Immature natural killer cell (primary cell): ENCODE results near the gene KCNMA1. TPM values are rescaled to one million over a fixed set of nuclear protein-coding genes. Genes with fewer than 3 reads are reported as not detected.

ENCODE experiments used
- DNase-seq, 3 donors: peaks; one replicate each; pipeline ENCODE4 v3.0.0; 2022; ENCODE audit warnings: mixed read lengths in 1 of 3
- H3K27ac Mint-ChIP-seq, 6 donors: one replicate each; pipeline ENCODE4 v1.8.0; 2020; ENCODE audit warnings: mixed read lengths in 6 of 6, mild to moderate bottlenecking in 5 of 6, inconsistent platforms in 4 of 6, moderate library complexity in 3 of 6
- H3K27me3 Mint-ChIP-seq, 3 donors: one replicate each; pipeline ENCODE4 v1.8.0; 2020 to 2021; ENCODE audit warnings: low read depth in 3 of 3, mild to moderate bottlenecking in 3 of 3, mixed read lengths in 3 of 3, moderate library complexity in 3 of 3, inconsistent platforms in 1 of 3
- H3K36me3 Mint-ChIP-seq, 3 donors: one replicate each; pipeline ENCODE4 v1.8.0; 2020; ENCODE audit warnings: mixed read lengths in 3 of 3, inconsistent platforms in 2 of 3, mild to moderate bottlenecking in 2 of 3
- H3K4me1 Mint-ChIP-seq, 2 donors: one replicate each; pipeline ENCODE4 v1.8.0; 2020; ENCODE audit warnings: inconsistent platforms in 2 of 2, mild to moderate bottlenecking in 2 of 2, mixed read lengths in 2 of 2, moderate library complexity in 1 of 2
- H3K4me3 Mint-ChIP-seq, 5 donors: one replicate each; pipeline ENCODE4 v1.8.0; 2020; ENCODE audit warnings: mild to moderate bottlenecking in 5 of 5, mixed read lengths in 5 of 5, inconsistent platforms in 3 of 5, moderate library complexity in 3 of 5
- H3K9me3 Mint-ChIP-seq, 6 donors: one replicate each; pipeline ENCODE4 v1.8.0; 2020; ENCODE audit warnings: mild to moderate bottlenecking in 6 of 6, mixed read lengths in 6 of 6, inconsistent platforms in 4 of 6, moderate library complexity in 3 of 6
- polyA plus RNA-seq, 3 donors: library from polyadenylated mRNA; unstranded; fragments of 300-500 nt; fragmentation: Illumina TruSeq; gene quantifications; one replicate each; pipeline ENCODE4 v1.2.3, GENCODE V29; 2021

The KCNMA1 gene
- polyA plus RNA-seq, 3 donors from 2014 or later: not detected

- no peak for DNase-seq
- Mint-ChIP-seq H3K9me3 (no peaks in the 10 kb centered on the region), H3K36me3 (no peaks in the 10 kb centered on the region), H3K4me1 (no peaks in the 10 kb centered on the region), H3K27ac (no peak overlapping the region), H3K27me3 (peaks cover 5 to 8% (median 6%) of the 10 kb centered on the region in 3 donors), H3K4me3 (no peak overlapping the region)
Observed at GRCh38 chr10:77320971-77321471, 316.6 kb downstream of the KCNMA1 start.

- no peak for DNase-seq
- no peaks in the 10 kb centered on the region for H3K4me1 Mint-ChIP-seq
- H3K9me3 Mint-ChIP-seq: no peaks in the 10 kb centered on the region
- no peaks in the 10 kb centered on the region for H3K36me3 Mint-ChIP-seq
- no peak overlapping the region for H3K4me3 Mint-ChIP-seq
- H3K27ac Mint-ChIP-seq: no peak overlapping the region
- peaks cover 5 to 6% (median 6%) of the 10 kb centered on the region in 3 donors for H3K27me3 Mint-ChIP-seq
Observed at GRCh38 chr10:77319557-77319956, 318.1 kb downstream of the KCNMA1 start.

- H3K27me3 Mint-ChIP-seq: peaks cover 5 to 8% (median 6%) of the 10 kb centered on the region in 3 donors
- no peaks in the 10 kb centered on the region for H3K4me1 Mint-ChIP-seq
- H3K36me3 Mint-ChIP-seq: no peaks in the 10 kb centered on the region
- no peak overlapping the region for H3K4me3 Mint-ChIP-seq
- no peak overlapping the region for H3K27ac Mint-ChIP-seq
- no peaks in the 10 kb centered on the region for H3K9me3 Mint-ChIP-seq
- no peak for DNase-seq
Observed at GRCh38 chr10:77318739-77319138, 318.9 kb downstream of the KCNMA1 start.

- H3K36me3 Mint-ChIP-seq: no peaks in the 10 kb centered on the region
- H3K27me3 Mint-ChIP-seq: peaks cover 2 to 8% (median 5%) of the 10 kb centered on the region in 3 donors
- H3K4me3 Mint-ChIP-seq: no peak overlapping the region
- no peaks in the 10 kb centered on the region for H3K4me1 Mint-ChIP-seq
- no peak for DNase-seq
- H3K27ac Mint-ChIP-seq: no peak overlapping the region
- no peaks in the 10 kb centered on the region for H3K9me3 Mint-ChIP-seq
Observed at GRCh38 chr10:77317221-77317620, 320.4 kb downstream of the KCNMA1 start.

- peaks cover 2 to 6% (median 2%) of the 10 kb centered on the region in 3 donors for H3K27me3 Mint-ChIP-seq
- no peak for DNase-seq
- no peak overlapping the region for H3K4me3 Mint-ChIP-seq
- H3K27ac Mint-ChIP-seq: no peak overlapping the region
- H3K4me1 Mint-ChIP-seq: no peaks in the 10 kb centered on the region
- H3K36me3 Mint-ChIP-seq: no peaks in the 10 kb centered on the region
- H3K9me3 Mint-ChIP-seq: no peaks in the 10 kb centered on the region
Observed at GRCh38 chr10:77315496-77316129, 322.0 kb downstream of the KCNMA1 start.

GRCh38 chr10:77313066-77313750 lies 324.4 kb downstream of the KCNMA1 start:
- Mint-ChIP-seq H3K9me3 (no peaks in the 10 kb centered on the region), H3K27me3 (peaks cover 2 to 3% (median 3%) of the 10 kb centered on the region in 3 donors), H3K36me3 (no peaks in the 10 kb centered on the region), H3K4me3 (no peak overlapping the region), H3K27ac (no peak overlapping the region), H3K4me1 (no peaks in the 10 kb centered on the region)
- no peak for DNase-seq

- Mint-ChIP-seq H3K4me3 (no peak overlapping the region), H3K27me3 (peaks cover 2 to 4% (median 3%) of the 10 kb centered on the region in 3 donors), H3K27ac (no peak overlapping the region), H3K4me1 (no peaks in the 10 kb centered on the region), H3K9me3 (no peaks in the 10 kb centered on the region), H3K36me3 (no peaks in the 10 kb centered on the region)
- DNase-seq: no peak
Observed at GRCh38 chr10:77311186-77311585, 326.4 kb downstream of the KCNMA1 start.

- peaks cover 2 to 5% (median 3%) of the 10 kb centered on the region in 3 donors for H3K27me3 Mint-ChIP-seq
Observed at GRCh38 chr10:77310288-77310840, 327.2 kb downstream of the KCNMA1 start.

GRCh38 chr10:77309509-77309908 lies 328.1 kb downstream of the KCNMA1 start:
- no peaks in the 10 kb centered on the region for H3K9me3 Mint-ChIP-seq
- DNase-seq: no peak
- H3K27me3 Mint-ChIP-seq: peaks cover 3 to 5% (median 4%) of the 10 kb centered on the region in 3 donors
- H3K36me3 Mint-ChIP-seq: no peaks in the 10 kb centered on the region
- H3K4me3 Mint-ChIP-seq: no peak overlapping the region
- H3K27ac Mint-ChIP-seq: no peak overlapping the region
- no peaks in the 10 kb centered on the region for H3K4me1 Mint-ChIP-seq

More at GRCh38 chr10:77310288-77310840, 327.2 kb downstream of the KCNMA1 start:
- Mint-ChIP-seq H3K36me3 (no peaks in the 10 kb centered on the region), H3K4me1 (no peaks in the 10 kb centered on the region), H3K4me3 (no peak overlapping the region), H3K27ac (no peak overlapping the region), H3K9me3 (no peaks in the 10 kb centered on the region)
- DNase-seq: no peak

- Mint-ChIP-seq H3K4me1 (no peaks in the 10 kb centered on the region), H3K9me3 (no peaks in the 10 kb centered on the region), H3K36me3 (no peaks in the 10 kb centered on the region), H3K4me3 (no peak overlapping the region), H3K27me3 (peaks cover 3 to 5% (median 4%) of the 10 kb centered on the region in 3 donors), H3K27ac (no peak overlapping the region)
- DNase-seq: no peak
Observed at GRCh38 chr10:77309092-77309491, 328.5 kb downstream of the KCNMA1 start.

- Mint-ChIP-seq H3K9me3 (no peaks in the 10 kb centered on the region), H3K27ac (no peak overlapping the region), H3K4me3 (no peak overlapping the region), H3K4me1 (no peaks in the 10 kb centered on the region), H3K36me3 (peaks cover 0 to 3% (median 0%) of the 10 kb centered on the region in 3 donors), H3K27me3 (peaks cover 2 to 8% (median 3%) of the 10 kb centered on the region in 3 donors)
- DNase-seq: no peak
Observed at GRCh38 chr10:77308084-77308732, 329.4 kb downstream of the KCNMA1 start.

- H3K4me1 Mint-ChIP-seq: no peaks in the 10 kb centered on the region
- H3K27me3 Mint-ChIP-seq: peaks cover 5 to 6% (median 5%) of the 10 kb centered on the region in 3 donors
- peaks cover 0 to 3% (median 0%) of the 10 kb centered on the region in 3 donors for H3K36me3 Mint-ChIP-seq
- peaks cover 0 to 3% (median 0%) of the 10 kb centered on the region in 6 donors for H3K9me3 Mint-ChIP-seq
- H3K27ac Mint-ChIP-seq: no peak overlapping the region
- DNase-seq: no peak
- H3K4me3 Mint-ChIP-seq: no peak overlapping the region
Observed at GRCh38 chr10:77306666-77307065, 330.9 kb downstream of the KCNMA1 start.

- peaks cover 4 to 5% (median 5%) of the 10 kb centered on the region in 3 donors for H3K27me3 Mint-ChIP-seq
- peaks cover 0 to 3% (median 0%) of the 10 kb centered on the region in 3 donors for H3K36me3 Mint-ChIP-seq
- no peak overlapping the region for H3K4me3 Mint-ChIP-seq
- H3K9me3 Mint-ChIP-seq: peaks cover 0 to 3% (median 0%) of the 10 kb centered on the region in 6 donors
- no peak for DNase-seq
- H3K27ac Mint-ChIP-seq: no peak overlapping the region
- H3K4me1 Mint-ChIP-seq: no peaks in the 10 kb centered on the region
Observed at GRCh38 chr10:77305650-77306632, 331.7 kb downstream of the KCNMA1 start.
